Activated naive CD4-positive, alpha-beta T cell treated with anti-CD3 and anti-CD28 coated beads, Interleukin-2, amount 50 U/mL, for 16 hours (primary cell): Measurements from ENCODE around the gene LDLRAD4.

Experiments
- DNase-seq: peaks from one replicate; pipeline ENCODE4 v3.0.0-alpha.2; 2020

Gene LDLRAD4

DNA sequence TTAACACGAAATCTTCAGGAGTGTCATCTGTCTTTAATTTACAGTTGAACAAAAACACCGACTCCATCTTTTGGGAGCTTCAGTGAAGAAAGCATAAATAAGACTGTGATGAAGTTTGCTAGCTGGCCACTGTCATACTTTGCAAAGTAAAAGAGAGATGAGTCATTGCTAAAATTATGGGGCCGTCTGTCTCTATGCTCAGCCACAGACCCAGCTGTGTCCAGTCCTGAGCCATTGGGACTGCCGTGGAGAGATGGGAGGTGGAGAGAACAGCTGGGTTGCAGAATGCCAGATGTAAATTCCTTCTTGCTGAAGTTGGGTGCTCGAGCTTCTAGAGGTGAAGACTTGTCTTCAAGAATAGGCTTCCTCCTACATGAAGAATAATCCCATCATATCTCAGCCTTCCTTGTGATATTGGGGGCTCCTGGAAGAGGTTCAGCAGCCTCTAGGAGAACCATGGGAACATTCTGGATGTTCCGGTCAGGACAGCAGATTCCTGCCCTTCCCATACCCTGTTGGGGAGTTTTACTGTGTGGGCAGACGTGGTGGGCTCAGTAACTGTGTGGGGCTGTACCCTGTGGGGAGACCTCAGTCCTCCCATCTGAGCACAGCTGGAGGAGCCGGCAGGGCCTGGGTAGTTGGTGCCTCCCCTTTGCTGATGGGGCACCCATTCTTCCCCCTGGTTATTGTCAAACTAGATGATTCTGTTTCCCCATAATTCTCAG is 71.1 kb downstream of the LDLRAD4 start:
- no peak for DNase-seq

- DNase-seq: no peak
These were observed 72.3 kb downstream of the LDLRAD4 start for GRCh38 chr18:13290856-13291271.

DNA sequence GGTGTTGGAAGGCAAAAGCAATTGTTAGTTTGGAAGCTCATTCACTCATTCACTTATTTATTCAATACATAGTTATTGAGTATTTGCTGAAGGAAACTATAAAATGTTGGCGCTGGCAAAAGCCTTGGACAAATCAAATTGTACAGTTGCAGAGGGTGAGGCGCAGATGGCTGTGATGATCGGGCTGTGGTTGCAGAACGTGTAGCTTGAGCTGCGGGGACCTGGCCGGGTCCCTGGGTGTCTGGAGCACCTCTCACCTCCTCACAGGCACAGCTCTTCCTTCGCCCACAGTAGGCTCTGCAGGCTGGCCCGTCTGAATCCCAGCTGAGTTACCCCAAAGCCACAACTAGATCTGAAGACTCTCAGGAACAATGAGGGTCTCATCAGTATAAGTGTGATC is 72.7 kb downstream of the LDLRAD4 start:
- no peak for DNase-seq

GRCh38 chr18:13291745-13292447 is 73.3 kb downstream of the LDLRAD4 start:
- DNase-seq: no peak

- no peak for DNase-seq
These were observed 74.2 kb downstream of the LDLRAD4 start for GRCh38 chr18:13292736-13293135.

GRCh38 chr18:13294309-13294708 is 75.7 kb downstream of the LDLRAD4 start:
- DNase-seq: no peak

DNA sequence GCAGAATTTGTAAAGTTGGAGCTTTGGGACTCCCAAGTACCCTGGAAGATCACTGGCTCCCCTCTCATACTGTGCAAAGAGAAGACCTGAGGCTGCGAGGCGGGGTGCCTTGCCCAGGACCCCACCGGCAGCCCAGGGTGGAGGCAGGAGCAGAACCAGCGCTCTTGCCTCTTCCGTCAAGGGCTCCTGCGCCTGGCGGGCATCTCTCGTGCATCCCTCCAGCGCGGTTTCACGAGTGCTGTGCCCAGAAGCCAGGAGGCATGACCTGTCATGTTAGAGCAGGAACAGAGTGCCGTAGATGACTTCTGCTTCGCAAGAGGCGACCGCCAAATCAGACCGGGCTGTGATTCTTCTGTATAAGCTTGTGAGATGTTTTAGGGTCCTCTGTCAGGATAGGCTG is 77.3 kb downstream of the LDLRAD4 start:
- no peak for DNase-seq

GRCh38 chr18:13296867-13297574 is 78.5 kb downstream of the LDLRAD4 start:
- DNase-seq: no peak

DNA sequence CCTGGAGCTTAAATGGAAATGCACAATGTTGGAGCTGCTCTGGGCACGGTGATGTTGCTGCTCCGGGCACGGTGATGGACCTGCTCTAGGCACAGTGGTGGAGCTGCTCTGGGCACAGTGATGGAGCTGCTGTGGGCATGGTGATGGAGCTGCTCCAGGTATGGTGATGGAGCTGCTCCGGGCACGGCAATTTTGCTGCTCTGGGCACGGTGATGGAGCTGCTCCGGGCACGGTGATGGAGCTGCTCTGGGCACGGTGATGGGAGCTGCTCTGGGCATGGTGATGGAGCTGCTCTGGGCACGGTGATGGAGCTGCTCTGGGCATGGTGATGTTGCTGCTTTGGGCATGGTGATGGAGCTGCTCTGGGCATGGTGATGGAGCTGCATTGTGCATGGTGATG is 79.7 kb downstream of the LDLRAD4 start:
- no peak for DNase-seq

DNA sequence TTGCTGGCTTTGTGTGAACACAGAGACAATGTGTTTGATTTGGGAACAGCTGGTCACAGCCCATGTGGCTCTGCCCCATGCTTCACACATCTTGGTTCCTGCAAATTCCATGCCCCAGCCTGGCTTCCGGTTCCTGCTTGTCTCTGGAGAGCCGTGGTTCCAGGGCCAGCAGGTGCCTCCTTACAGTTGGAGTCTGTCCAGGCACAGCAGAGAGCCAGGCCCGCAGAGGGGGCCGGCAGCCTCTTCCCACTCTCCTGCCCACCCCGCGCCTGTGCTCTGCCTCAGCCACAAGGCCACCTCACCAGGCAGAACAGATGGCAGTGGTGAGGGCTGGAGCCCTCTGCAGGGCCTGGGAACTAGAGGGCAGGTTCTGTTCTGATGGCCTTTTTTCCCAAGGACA is 81.5 kb downstream of the LDLRAD4 start:
- DNase-seq: no peak

DNA sequence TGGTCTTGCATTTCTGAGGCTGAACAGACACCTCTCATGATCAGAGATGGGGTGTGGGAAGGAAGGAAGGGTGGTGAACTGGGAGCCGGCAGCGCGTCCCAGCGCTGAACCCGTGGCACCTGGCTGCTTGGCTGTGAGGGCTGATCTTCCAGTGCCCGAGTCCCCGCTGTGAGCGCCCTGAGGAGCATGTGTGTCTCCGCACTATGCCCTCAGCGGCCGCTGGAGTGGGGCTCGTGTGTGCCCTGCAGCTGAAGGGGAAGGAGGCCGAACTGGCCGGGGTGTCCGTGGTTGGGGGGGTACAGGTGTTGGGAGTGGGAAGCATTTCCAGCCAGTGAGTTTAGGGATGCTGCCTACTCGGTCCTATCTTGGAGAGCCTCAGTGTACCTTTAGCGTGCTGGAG is 82.2 kb downstream of the LDLRAD4 start:
- no peak for DNase-seq

- no peak for DNase-seq
These were observed 83.5 kb downstream of the LDLRAD4 start for GRCh38 chr18:13302040-13302439.

GRCh38 chr18:13302457-13303225 is 84.1 kb downstream of the LDLRAD4 start:
- DNase-seq: no peak

GRCh38 chr18:13303756-13304364 is 85.3 kb downstream of the LDLRAD4 start:
- DNase-seq: no peak

- no peak for DNase-seq
These were observed 86.7 kb downstream of the LDLRAD4 start for GRCh38 chr18:13305301-13305700.

- no peak for DNase-seq
These were observed 88.0 kb downstream of the LDLRAD4 start for GRCh38 chr18:13306583-13306982.

- DNase-seq: no peak
These were observed 89.8 kb downstream of the LDLRAD4 start for GRCh38 chr18:13308369-13308768.

DNA sequence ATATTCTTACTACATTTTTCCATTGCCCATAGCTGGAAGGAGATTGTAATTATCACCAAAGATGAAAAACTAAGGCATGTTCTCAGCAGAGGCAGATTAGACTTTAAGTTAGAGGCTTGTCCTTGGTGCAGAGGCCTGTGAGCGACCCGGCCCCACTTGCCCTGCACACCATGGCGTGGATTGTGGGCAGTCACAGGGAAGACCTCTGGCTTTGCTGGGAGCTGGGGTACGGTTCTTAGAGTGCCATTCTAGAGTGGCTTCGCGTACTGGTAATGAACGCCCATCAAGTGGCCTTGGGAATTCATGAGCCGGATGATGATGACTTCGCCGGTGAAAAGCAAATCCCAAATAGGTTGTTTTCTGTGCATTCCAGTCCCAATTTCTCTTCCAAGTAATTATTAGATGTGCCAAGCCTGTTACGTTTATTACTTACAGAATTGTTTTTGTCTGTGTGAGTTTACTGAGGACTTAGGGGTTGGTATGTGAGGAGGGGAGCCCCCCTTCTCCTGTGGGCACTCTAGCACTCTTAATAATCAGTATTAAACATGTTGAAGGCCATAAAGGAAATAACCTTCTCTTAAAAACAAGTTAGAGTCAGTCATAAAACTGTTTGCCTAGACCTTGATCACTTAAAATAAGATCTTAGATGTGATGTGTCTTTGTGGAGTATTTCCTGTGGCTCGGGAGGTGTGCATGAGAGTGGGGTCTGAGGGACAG is 90.6 kb downstream of the LDLRAD4 start:
- no peak for DNase-seq

GRCh38 chr18:13309748-13310670 is 91.4 kb downstream of the LDLRAD4 start:
- DNase-seq: no peak

GRCh38 chr18:13311193-13311592 is 92.6 kb downstream of the LDLRAD4 start:
- DNase-seq: no peak

DNA sequence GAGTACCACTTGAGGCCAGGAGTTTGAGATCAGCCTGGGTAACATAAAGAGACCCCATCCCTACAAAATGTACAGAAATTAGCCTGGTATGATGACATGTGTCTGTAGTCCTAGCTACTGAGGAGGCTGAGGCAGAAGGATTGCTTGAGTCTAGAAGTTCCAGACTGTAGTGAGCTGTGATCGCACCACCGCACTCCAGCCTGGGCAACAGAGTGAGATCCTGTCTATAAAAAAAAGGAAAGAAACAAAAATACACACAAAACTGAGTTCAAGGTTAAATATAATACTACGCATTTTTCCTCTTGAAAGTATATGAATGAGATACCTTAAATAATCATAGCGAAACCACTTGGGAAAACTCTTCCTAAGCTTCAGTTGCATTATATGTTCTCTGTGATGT is 94.0 kb downstream of the LDLRAD4 start:
- DNase-seq: no peak
